HL-60 (cell line): Measurements from ENCODE around the gene NPEPPS.
"Not testable (repeated sequence)": the region's sequence is repeated elsewhere in the genome, so short reads cannot be mapped to it uniquely, and the experiment has no call there.

Source experiments
- CTCF ChIP-seq: IDR thresholded peaks from one replicate; pipeline ENCODE4 v1.5.1; 2011; ENCODE audit warnings: low read length, control low read depth, inconsistent platforms; ENCODE audit not compliant: insufficient read depth
- POLR2AphosphoS5 ChIP-seq: IDR thresholded peaks from 2 replicates; pipeline ENCODE4 v1.6.1; 2012; ENCODE audit warnings: low read depth
- SPI1 ChIP-seq: IDR thresholded peaks from 2 replicates; pipeline ENCODE4 v1.6.1; 2012; ENCODE audit warnings: low read depth, mild to moderate bottlenecking, borderline replicate concordance
- TF ChIP-seq, protein P1 (sequence below): IDR thresholded peaks from 2 replicates; pipeline ENCODE4 v1.6.1; 2012; ENCODE audit warnings: low read depth; ENCODE audit not compliant: insufficient replicate concordance

- not testable (repeated sequence) for TF ChIP-seq CTCF, POLR2AphosphoS5
- TF ChIP-seq, protein P1, sequence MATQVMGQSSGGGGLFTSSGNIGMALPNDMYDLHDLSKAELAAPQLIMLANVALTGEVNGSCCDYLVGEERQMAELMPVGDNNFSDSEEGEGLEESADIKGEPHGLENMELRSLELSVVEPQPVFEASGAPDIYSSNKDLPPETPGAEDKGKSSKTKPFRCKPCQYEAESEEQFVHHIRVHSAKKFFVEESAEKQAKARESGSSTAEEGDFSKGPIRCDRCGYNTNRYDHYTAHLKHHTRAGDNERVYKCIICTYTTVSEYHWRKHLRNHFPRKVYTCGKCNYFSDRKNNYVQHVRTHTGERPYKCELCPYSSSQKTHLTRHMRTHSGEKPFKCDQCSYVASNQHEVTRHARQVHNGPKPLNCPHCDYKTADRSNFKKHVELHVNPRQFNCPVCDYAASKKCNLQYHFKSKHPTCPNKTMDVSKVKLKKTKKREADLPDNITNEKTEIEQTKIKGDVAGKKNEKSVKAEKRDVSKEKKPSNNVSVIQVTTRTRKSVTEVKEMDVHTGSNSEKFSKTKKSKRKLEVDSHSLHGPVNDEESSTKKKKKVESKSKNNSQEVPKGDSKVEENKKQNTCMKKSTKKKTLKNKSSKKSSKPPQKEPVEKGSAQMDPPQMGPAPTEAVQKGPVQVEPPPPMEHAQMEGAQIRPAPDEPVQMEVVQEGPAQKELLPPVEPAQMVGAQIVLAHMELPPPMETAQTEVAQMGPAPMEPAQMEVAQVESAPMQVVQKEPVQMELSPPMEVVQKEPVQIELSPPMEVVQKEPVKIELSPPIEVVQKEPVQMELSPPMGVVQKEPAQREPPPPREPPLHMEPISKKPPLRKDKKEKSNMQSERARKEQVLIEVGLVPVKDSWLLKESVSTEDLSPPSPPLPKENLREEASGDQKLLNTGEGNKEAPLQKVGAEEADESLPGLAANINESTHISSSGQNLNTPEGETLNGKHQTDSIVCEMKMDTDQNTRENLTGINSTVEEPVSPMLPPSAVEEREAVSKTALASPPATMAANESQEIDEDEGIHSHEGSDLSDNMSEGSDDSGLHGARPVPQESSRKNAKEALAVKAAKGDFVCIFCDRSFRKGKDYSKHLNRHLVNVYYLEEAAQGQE: not testable (repeated sequence)
- peak; percentile 21; the same call in 1 of the 2 replicates for TF ChIP-seq SPI1
These were observed at the start of gene NPEPPS for GRCh38 chr17:47530557-47531232.
